ENCODE results near the gene NEK9.
A peak's percentile ranks its signal among the peaks of the same experiment; 100 is the strongest.
"Not testable (repeated sequence)": the region's sequence is repeated elsewhere in the genome, so short reads cannot be mapped to it uniquely, and the experiment has no call there.

Gene NEK9

GRCh38 chr14:75143761-75144527, 17.1 kb upstream of the NEK9 start:
- DNase-seq: no peak

DNA sequence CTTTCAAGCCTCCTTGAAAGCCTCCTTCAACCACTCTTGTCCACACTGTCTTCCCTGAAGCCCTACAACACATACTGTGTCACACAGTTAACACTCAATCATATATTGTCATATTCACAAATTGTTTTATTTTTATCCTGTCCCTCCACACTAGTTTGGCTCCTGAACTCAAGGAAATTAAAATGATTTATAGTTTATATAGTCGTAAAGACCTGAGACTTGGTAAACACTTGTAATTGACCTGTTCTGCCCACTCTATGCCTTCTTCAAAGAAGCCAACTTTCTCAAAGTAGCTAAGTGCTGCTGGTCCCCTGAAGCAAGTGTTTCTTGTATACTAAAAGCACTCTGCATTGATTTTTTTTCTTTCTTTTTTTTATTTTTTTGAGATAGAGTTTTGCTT, 15.6 kb upstream of the NEK9 start:
- DNase-seq: peak; percentile 48

DNA sequence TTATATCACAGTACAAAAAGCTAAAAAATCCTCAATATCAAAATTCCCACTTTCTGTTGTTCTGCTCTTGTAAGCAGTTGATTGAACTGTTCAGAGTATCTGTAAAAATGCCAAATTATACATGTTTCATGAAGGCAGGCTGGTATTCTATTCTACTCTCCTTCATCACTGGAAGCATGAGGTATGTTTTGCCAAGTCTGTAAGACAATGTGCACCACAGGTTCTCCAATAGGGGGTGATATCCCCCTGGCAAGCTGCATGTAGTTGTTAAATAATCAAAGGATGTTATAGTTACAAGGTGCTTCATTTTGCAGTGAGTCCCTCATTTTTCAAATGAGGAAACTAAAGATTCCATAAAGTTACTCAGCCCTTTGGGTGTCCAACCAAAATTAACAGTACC, 15.1 kb upstream of the NEK9 start:
- peak; percentile 5 for DNase-seq

GRCh38 chr14:75141062-75141461, 14.2 kb upstream of the NEK9 start:
- no peak for DNase-seq

GRCh38 chr14:75140620-75141019, 13.8 kb upstream of the NEK9 start:
- DNase-seq: no peak

GRCh38 chr14:75139185-75139584, 12.3 kb upstream of the NEK9 start:
- no peak for DNase-seq

DNA sequence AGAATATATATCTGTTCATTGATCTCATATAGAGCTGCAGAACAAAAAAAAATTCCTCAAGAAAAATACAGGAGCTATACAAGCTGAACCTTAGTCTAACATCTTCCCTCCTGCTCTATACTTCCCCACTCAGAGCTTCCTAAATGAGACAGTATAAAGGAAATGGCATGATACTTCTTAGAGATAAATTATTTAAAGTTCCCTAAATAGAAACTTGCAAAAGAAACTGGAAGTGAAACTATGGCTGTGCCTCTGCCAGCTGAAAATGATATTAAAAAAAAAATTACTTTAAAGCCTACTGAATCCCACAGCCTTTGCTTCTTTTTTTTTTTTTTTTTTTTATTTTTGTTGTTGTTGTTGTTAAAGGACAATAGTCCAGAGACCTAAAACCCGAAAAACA, 11.6 kb upstream of the NEK9 start:
- DNase-seq: no peak

GRCh38 chr14:75134644-75135043, 7.8 kb upstream of the NEK9 start:
- no peak for DNase-seq

DNA sequence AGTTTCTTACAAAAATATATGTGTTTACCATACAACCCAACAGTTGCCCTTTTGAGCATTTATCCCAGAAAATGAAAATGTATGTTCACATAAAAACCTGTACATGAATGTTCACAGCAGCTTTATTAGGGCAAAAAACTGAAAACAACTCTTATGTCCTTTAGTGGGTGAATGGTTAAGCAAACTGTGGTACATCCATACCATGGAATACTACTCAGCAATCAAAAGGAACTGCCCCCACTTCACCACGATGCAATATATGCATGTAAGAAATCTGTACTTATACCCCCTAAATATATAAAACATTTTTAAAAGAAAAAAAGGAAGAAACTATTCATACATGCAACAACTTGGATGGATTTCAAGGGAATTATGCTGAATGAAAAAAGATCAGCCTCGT, 6.7 kb upstream of the NEK9 start:
- no peak for DNase-seq

- peak; percentile 35 for DNase-seq
These were observed 5.7 kb upstream of the NEK9 start for GRCh38 chr14:75132382-75133086.

GRCh38 chr14:75128596-75128990, 1.7 kb upstream of the NEK9 start:
- DNase-seq: peak; percentile 79

GRCh38 chr14:75127903-75128595, 1.2 kb upstream of the NEK9 start:
- no peak for DNase-seq

DNA sequence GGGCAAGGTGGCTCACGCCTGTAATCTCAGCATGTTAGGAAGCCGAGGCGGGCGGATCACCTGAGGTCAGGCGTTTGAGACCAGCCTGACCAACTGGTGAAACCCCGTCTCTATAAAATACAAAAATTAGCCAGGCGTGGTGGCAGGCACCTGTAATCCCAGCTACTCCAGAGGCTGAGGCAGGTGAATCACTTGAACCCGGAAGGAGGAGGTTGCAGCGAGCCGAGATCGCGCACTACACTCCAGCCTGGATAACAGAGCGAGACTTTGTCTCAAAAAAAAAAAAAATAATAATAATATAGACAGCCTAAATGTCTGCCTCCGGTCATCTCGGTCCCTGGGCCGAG, 599 bp upstream of the NEK9 start:
- DNase-seq: not testable (repeated sequence)

- DNase-seq: no peak
These were observed 715 bp downstream of the NEK9 start for GRCh38 chr14:75126121-75126544.

GRCh38 chr14:75125617-75126016, 1.2 kb downstream of the NEK9 start:
- DNase-seq: no peak

DNA sequence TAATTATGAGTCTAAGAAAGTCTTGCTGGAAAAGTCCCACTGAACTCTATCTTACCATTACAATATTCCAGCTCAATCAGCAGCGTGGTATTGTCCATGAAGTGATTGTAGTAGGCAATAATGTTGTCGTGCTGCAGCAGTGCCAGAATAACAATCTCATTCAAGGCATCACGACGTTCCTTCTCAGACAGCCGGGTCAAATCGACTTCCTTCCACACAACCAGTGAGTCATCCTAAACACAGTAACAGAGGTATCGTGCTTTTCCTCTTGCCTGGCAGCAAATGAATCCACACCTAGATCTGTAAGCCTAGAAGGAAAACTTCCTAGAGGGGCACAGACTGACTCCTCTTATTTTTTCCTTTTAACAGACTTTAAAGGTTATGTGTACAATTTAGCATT, 2.9 kb downstream of the NEK9 start:
- DNase-seq: no peak

GRCh38 chr14:75121552-75121951, 5.3 kb downstream of the NEK9 start:
- DNase-seq: no peak

DNA sequence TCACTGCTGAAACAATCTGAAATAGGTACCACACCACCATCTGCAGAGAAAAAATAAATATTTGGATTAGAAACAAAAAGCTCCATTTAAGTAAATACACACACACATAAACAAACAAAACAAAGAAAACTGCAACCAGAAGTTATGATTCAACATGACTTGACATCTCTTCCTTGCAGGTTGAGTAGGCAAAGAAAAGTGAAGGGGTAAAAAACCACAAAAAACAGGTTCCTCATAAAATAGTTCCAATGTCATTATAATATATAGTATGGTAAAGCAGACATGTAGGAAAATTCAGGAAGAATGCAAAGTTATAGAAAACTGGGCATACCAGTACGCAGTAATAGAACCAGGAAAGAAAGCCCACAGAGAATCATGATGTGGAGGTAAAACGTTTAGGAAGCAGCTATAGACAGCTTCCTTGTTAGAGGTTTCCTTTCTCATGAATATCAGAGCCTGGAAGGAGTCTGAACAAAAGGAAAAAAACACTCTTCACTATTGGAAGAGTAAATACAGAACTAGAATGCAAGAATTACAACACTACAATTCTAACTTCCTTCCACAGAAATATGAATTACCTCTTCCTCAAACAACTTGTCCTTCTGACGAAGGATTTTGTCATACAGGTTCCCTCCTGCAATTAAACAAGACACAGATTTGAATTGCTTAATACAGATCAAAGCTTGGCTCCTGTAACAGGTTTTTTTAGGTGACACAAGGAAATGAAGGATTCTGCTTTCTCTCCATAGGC, 6.1 kb downstream of the NEK9 start:
- DNase-seq: no peak

DNA sequence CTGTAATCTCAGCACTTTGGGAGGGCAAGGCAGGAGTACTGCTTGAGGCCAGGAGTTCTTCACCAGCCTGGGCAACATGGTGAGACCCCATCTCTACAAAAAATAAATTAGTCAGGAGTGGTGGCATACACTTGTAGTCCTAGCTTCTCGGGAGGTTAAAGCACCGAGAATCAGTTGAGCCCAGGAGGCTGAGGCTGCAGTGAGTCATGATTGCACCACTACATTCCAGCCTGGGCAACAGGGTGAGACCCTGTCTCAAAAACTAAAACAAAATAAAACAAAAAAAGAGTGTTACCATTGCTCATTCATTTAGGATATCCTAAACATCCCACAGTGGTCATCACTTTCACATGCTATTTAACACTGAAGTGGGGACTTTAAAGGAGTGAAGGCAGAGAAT, 7.8 kb downstream of the NEK9 start:
- no peak for DNase-seq

DNA sequence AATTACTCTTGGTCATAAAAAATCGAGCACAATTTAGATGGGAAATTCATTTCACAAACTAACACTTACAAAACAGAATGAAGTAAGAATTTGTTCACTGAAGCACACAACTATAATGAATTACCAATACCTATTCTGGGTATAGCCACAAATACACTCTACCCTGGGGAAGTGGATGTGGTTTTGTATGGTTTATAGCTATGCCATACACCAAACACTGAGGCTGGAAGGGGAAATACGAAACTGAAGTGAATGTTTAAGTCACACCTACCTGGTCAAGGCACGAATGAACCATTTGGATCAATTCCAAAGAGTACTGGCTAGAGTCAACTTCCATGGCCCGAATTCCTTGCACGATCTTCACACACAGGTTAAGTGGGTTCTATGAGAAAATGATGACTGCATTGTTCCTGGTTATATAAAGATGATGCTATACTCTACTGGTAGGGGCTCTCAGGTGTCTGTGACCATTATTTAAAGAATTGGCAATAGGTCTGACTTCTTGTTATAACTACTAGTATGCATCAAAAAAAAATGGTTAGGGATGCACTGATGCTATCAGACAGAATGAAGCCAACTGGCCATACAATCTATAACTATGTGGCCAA, 12.8 kb downstream of the NEK9 start:
- no peak for DNase-seq

- no peak for DNase-seq
These were observed 17.0 kb downstream of the NEK9 start for GRCh38 chr14:75109877-75110276.

- DNase-seq: no peak
These were observed 19.7 kb downstream of the NEK9 start for GRCh38 chr14:75107186-75107585.

GRCh38 chr14:75101491-75101890, 25.4 kb downstream of the NEK9 start:
- no peak for DNase-seq

All from DMS79 (cell line).